ENCODE data around the gene TM7SF2. TPM values are rescaled to one million over a fixed set of nuclear protein-coding genes. Genes with fewer than 3 reads are reported as not detected.

The TM7SF2 gene
- polyA plus RNA-seq, 1 experiment, result 10.3 TPM

- ChIA-PET CTCF (interaction anchor here (1.4 kb wide), 1 partner anchor 21 kb away, joined by 3 read pairs; no protein-coding TSS in a partner anchor), POLR2A (no interaction called here)
- Histone ChIP-seq H3K4me3 (ENCODE audit: low read depth, low read length) (no peak overlapping the region), H3K27me3 (ENCODE audit: control insufficient read depth, insufficient read depth, low read length) (no peaks in the 10 kb centered on the region), H3K9me3 (ENCODE audit: control insufficient read depth, insufficient read depth, low read length) (no peaks in the 10 kb centered on the region; the same call in 1 of the 2 replicates), H3K27ac (ENCODE audit: low read depth, low read length) (no peak overlapping the region)
- no peak for DNase-seq (ENCODE audit: low read depth, low spot score)
- TF ChIP-seq CTCF (IDR thresholded peaks at IDR 0.05; ENCODE audit: low read depth, low read length), result no peak
These were observed 20.2 kb downstream of the TM7SF2 start for GRCh38 chr11:65131895-65132237.

GRCh38 chr11:65132238-65132987 lies 20.7 kb downstream of the TM7SF2 start:
- no peak for DNase-seq (ENCODE audit: low read depth, low spot score)
- ChIA-PET POLR2A (no interaction called here), CTCF (interaction anchor here (1.4 kb wide), 1 partner anchor 22 kb away, joined by 3 read pairs; no protein-coding TSS in a partner anchor)
- Histone ChIP-seq H3K9me3 (ENCODE audit: control insufficient read depth, insufficient read depth, low read length) (no peaks in the 10 kb centered on the region; the same call in 1 of the 2 replicates), H3K27ac (ENCODE audit: low read depth, low read length) (no peak overlapping the region), H3K4me3 (ENCODE audit: low read depth, low read length) (peak overlapping the region; percentile 95), H3K27me3 (ENCODE audit: control insufficient read depth, insufficient read depth, low read length) (no peaks in the 10 kb centered on the region)
- TF ChIP-seq CTCF (IDR thresholded peaks at IDR 0.05; ENCODE audit: low read depth, low read length), result no peak

- ChIA-PET POLR2A (interaction anchor here (0.6 to 2.6 kb wide), 3 partner anchors 15 to 725 kb away, joined by 3 to 14 read pairs (median 7); partner anchors contain the start of genes TM7SF2 and ZNHIT2), CTCF (no interaction called here)
- Histone ChIP-seq H3K9me3 (ENCODE audit: control insufficient read depth, insufficient read depth, low read length) (no peaks in the 10 kb centered on the region; the same call in 1 of the 2 replicates), H3K27ac (ENCODE audit: low read depth, low read length) (peak overlapping the region; percentile 21), H3K4me3 (ENCODE audit: low read depth, low read length) (peak overlapping the region; percentile 95), H3K27me3 (ENCODE audit: control insufficient read depth, insufficient read depth, low read length) (no peaks in the 10 kb centered on the region)
- no peak for DNase-seq (ENCODE audit: low read depth, low spot score)
- no peak for TF ChIP-seq CTCF (IDR thresholded peaks at IDR 0.05; ENCODE audit: low read depth, low read length)
These were observed 21.5 kb downstream of the TM7SF2 start for GRCh38 chr11:65132988-65133700.

- no peak for TF ChIP-seq CTCF (IDR thresholded peaks at IDR 0.05; ENCODE audit: low read depth, low read length)
- peak overlapping the region; percentile 95 for H3K4me3 ChIP-seq (ENCODE audit: low read depth, low read length)
- peak overlapping the region; percentile 99 for H3K27ac ChIP-seq (ENCODE audit: low read depth, low read length)
- H3K27me3 ChIP-seq (ENCODE audit: control insufficient read depth, insufficient read depth, low read length), result no peaks in the 10 kb centered on the region
- ChIA-PET POLR2A (interaction anchor here (0.6 to 2.6 kb wide), 4 partner anchors 12 to 725 kb away, joined by 3 to 20 read pairs (median 10); partner anchors contain the start of genes FAU, MRPL49, TM7SF2 and ZNHIT2), CTCF (no interaction called here)
- H3K9me3 ChIP-seq (ENCODE audit: control insufficient read depth, insufficient read depth, low read length), result no peaks in the 10 kb centered on the region; the same call in 1 of the 2 replicates
- DNase-seq (ENCODE audit: low read depth, low spot score), result no peak
These were observed 22.1 kb downstream of the TM7SF2 start for GRCh38 chr11:65133724-65134123.

All from AG04450 (cell line).